SU-DHL-6 (cell line): ENCODE measurements around the gene MRAP2.

Experiments used
- H2AFZ ChIP-seq: fragments of 200-600 bp; sonication (generic); 2 replicates; pipeline ENCODE4 v1.6.1; 2014; ENCODE audit warnings: low read depth, mild to moderate bottlenecking, moderate library complexity, mixed read lengths, antibody characterized with exemption, low read length; ENCODE audit not compliant: severe bottlenecking
- H3F3A ChIP-seq: fragments of 200-600 bp; shearing (Covaris generic); 2 replicates; pipeline ENCODE4 v1.6.0; 2016; ENCODE audit warnings: antibody characterized with exemption, mild to moderate bottlenecking; ENCODE audit not compliant: insufficient read depth
- H3K27ac ChIP-seq: fragments of 200-600 bp; sonication (generic); 2 replicates; pipeline ENCODE4 v1.5.1; 2016; ENCODE audit warnings: low read depth, mild to moderate bottlenecking, low read length, moderate library complexity, mixed read lengths
- H3K27me3 ChIP-seq: fragments of 200-600 bp; sonication (generic), shearing (Covaris generic); 2 replicates; pipeline ENCODE4 v1.6.0; 2014; ENCODE audit warnings: mild to moderate bottlenecking, low read length
- H3K36me3 ChIP-seq: fragments of 200-600 bp; sonication (generic); 2 replicates; pipeline ENCODE4 v1.6.1; 2014; ENCODE audit warnings: mild to moderate bottlenecking, low read length, mixed read lengths
- H3K4me2 ChIP-seq: fragments of 300-600, 200-600 bp; shearing (Covaris generic), sonication (generic); 2 replicates; pipeline ENCODE4 v1.6.0; 2014; ENCODE audit warnings: low read length, low read depth, mild to moderate bottlenecking; ENCODE audit not compliant: poor library complexity, severe bottlenecking
- H3K4me3 ChIP-seq: fragments of 200-600 bp; sonication (generic); 2 replicates; pipeline ENCODE4 v1.5.1; 2014; ENCODE audit warnings: antibody characterized with exemption, low read length, mild to moderate bottlenecking, mixed read lengths; ENCODE audit not compliant: insufficient read depth, poor library complexity, severe bottlenecking
- H3K79me2 ChIP-seq: fragments of 200-600 bp; sonication (generic); 2 replicates; pipeline ENCODE4 v1.6.1; 2014; ENCODE audit warnings: mild to moderate bottlenecking, low read length, moderate library complexity; ENCODE audit not compliant: insufficient read depth
- H3K9ac ChIP-seq: fragments of 200-600 bp; sonication (generic); 2 replicates; pipeline ENCODE4 v1.7.0; 2014; ENCODE audit warnings: mild to moderate bottlenecking, low read length
- H3K9me2 ChIP-seq: fragments of 200-600 bp; sonication (generic); replicated peaks from 2 replicates; pipeline ENCODE4 v1.6.1; 2014; ENCODE audit warnings: low read length; ENCODE audit not compliant: insufficient read depth
- H3K9me3 ChIP-seq: fragments of 200-600 bp; sonication (generic); 2 replicates; pipeline ENCODE4 v1.6.1; 2014; ENCODE audit warnings: low read length, mixed read lengths; ENCODE audit not compliant: insufficient read depth
- H4K20me1 ChIP-seq: fragments of 200-600 bp; sonication (generic); 2 replicates; pipeline ENCODE4 v1.6.1; 2014; ENCODE audit warnings: low read depth, mild to moderate bottlenecking, antibody characterized with exemption, low read length, moderate library complexity, mixed read lengths
- EZH2phosphoT487 ChIP-seq: fragments of 200-600 bp; sonication (generic), shearing (Covaris generic); conservative IDR thresholded peaks from 2 replicates; pipeline ENCODE4 v1.6.1; 2018; ENCODE audit warnings: mild to moderate bottlenecking, antibody characterized with exemption, low read length, moderate library complexity, mixed read lengths
- TF ChIP-seq, protein P1 (sequence below): fragments of 200-600 bp; sonication (generic); IDR thresholded peaks from one replicate; pipeline ENCODE4 v1.5.1; 2017; ENCODE audit warnings: antibody characterized with exemption, mild to moderate bottlenecking, low read length, moderate library complexity; ENCODE audit not compliant: insufficient read depth, poor library complexity, severe bottlenecking

Gene MRAP2

DNA sequence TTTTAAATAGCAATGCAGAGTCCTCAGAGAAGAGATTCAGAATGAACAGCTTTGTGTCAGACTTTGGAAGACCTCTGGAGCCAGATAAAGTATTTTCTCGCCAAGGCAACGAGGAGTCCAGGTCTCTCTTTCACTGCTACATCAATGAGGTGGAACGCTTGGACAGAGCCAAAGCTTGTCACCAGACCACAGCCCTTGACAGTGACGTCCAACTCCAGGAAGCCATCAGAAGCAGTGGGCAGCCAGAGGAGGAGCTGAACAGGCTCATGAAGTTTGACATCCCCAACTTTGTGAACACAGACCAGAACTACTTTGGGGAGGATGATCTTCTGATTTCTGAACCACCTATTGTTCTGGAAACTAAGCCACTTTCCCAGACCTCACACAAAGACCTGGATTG, 55.5 kb downstream of the MRAP2 start:
- no peak overlapping the region for H3K4me3 ChIP-seq
- no peak overlapping the region for H3K9ac ChIP-seq
- no peak overlapping the region for H3K27ac ChIP-seq
- TF ChIP-seq, protein P1, sequence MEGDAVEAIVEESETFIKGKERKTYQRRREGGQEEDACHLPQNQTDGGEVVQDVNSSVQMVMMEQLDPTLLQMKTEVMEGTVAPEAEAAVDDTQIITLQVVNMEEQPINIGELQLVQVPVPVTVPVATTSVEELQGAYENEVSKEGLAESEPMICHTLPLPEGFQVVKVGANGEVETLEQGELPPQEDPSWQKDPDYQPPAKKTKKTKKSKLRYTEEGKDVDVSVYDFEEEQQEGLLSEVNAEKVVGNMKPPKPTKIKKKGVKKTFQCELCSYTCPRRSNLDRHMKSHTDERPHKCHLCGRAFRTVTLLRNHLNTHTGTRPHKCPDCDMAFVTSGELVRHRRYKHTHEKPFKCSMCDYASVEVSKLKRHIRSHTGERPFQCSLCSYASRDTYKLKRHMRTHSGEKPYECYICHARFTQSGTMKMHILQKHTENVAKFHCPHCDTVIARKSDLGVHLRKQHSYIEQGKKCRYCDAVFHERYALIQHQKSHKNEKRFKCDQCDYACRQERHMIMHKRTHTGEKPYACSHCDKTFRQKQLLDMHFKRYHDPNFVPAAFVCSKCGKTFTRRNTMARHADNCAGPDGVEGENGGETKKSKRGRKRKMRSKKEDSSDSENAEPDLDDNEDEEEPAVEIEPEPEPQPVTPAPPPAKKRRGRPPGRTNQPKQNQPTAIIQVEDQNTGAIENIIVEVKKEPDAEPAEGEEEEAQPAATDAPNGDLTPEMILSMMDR, result no peak
- TF ChIP-seq EZH2phosphoT487, result no peak
- H3K4me2 ChIP-seq, result no peak overlapping the region
- no peaks in the 10 kb centered on the region for H3K36me3 ChIP-seq
- no peaks in the 10 kb centered on the region for H4K20me1 ChIP-seq
- H3F3A ChIP-seq, result no peaks in the 10 kb centered on the region
- H3K9me3 ChIP-seq, result no peaks in the 10 kb centered on the region
- no peak overlapping the region for H2AFZ ChIP-seq
- no peaks in the 10 kb centered on the region for H3K27me3 ChIP-seq
- H3K9me2 ChIP-seq, result no peaks in the 10 kb centered on the region
- no peaks in the 10 kb centered on the region for H3K79me2 ChIP-seq

DNA sequence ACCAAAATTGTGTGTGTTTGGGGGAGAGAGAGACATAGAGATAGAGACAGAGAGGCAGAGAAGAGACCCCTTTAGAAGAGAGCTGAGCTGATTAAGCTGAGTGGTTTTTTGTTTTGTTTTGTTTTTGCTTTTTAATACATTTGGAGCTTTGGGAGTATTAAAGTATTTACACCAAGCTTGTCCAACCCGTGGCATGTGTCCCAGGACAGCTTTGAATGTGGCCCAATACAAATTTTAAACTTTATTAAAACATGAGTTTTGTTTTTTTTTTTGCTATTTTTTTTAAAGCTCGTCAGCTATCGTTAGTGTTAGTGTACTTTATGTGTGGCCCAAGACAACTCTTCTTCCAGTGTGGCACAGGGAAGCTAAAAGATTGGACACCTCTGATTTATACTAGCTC, 56.0 kb downstream of the MRAP2 start:
- Histone ChIP-seq H3K4me3 (no peak overlapping the region), H2AFZ (no peak overlapping the region), H3K27me3 (no peaks in the 10 kb centered on the region), H3F3A (no peaks in the 10 kb centered on the region), H3K4me2 (no peak overlapping the region), H3K9ac (no peak overlapping the region), H3K9me3 (no peaks in the 10 kb centered on the region), H3K79me2 (no peaks in the 10 kb centered on the region), H3K27ac (no peak overlapping the region), H4K20me1 (no peaks in the 10 kb centered on the region), H3K9me2 (no peaks in the 10 kb centered on the region), H3K36me3 (no peaks in the 10 kb centered on the region)
- TF ChIP-seq, protein P1, result no peak
- no peak for TF ChIP-seq EZH2phosphoT487

DNA sequence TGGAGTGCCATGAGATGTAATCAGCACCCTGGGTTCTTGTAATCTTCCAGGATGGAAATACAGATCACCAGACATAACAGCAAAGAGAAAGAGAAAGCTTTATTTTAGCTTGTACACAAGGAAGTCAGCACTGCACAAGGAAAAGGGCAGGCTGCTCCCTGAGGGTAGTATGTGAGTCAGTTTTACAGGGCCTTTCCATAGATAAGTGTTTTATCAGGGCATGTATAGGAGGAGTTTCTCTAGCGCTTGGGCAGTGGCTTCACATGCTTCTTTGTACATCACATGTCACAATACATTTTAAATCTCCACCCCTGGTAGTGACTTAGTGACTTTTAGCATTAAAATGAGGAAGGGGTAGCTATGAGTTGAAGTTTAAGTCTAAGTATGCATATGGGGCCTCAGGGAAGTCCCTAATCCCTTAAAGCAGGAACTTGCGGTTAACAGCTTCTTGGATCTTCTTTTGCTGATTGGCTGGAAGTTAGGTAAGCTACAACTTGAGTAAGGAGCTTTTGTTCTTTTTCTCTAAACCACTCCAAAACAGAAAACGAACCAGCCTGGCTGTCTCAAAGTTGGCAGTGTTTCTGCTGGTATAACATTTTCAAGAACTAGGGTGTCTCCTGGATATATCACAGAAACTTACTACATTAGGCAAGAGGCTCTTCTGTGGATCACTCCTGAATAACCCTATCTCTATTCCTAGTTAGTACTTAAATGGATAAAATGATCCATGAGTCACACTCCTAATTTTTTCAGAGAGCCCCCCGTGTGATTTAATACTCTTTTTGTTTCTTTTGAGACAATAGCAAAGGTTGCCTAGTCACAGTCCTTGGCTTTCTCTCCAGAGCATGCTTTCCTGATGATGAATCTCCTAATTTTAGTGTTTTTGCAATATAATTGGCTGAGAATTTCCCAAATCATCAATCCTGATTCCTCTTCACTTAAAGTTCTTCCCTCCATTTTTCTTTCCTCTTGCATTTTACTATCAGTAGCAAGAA, 60.2 kb downstream of the MRAP2 start:
- no peaks in the 10 kb centered on the region for H4K20me1 ChIP-seq
- H3F3A ChIP-seq, result no peaks in the 10 kb centered on the region
- TF ChIP-seq, protein P1, result no peak
- no peak for TF ChIP-seq EZH2phosphoT487
- no peaks in the 10 kb centered on the region for H3K79me2 ChIP-seq
- no peak overlapping the region for H3K4me2 ChIP-seq
- no peak overlapping the region for H3K4me3 ChIP-seq
- no peaks in the 10 kb centered on the region for H3K27me3 ChIP-seq
- no peaks in the 10 kb centered on the region for H3K36me3 ChIP-seq
- no peak overlapping the region for H3K9ac ChIP-seq
- no peak overlapping the region for H3K27ac ChIP-seq
- no peaks in the 10 kb centered on the region for H3K9me2 ChIP-seq
- no peak overlapping the region for H2AFZ ChIP-seq
- H3K9me3 ChIP-seq, result no peaks in the 10 kb centered on the region
